HG02943 (cell line): ENCODE measurements around the gene ZNF324B.
"Not testable (repeated sequence)": the region's sequence is repeated elsewhere in the genome, so short reads cannot be mapped to it uniquely, and the experiment has no call there.

Source experiments
- ATAC-seq: cut with Tn5 transposase; IDR thresholded peaks from one replicate; pipeline ENCODE4 v1.9.1; 2021; ENCODE audit warnings: mild to moderate bottlenecking, low read depth, moderate library complexity; ENCODE audit not compliant: unreplicated experiment

The ZNF324B gene

DNA sequence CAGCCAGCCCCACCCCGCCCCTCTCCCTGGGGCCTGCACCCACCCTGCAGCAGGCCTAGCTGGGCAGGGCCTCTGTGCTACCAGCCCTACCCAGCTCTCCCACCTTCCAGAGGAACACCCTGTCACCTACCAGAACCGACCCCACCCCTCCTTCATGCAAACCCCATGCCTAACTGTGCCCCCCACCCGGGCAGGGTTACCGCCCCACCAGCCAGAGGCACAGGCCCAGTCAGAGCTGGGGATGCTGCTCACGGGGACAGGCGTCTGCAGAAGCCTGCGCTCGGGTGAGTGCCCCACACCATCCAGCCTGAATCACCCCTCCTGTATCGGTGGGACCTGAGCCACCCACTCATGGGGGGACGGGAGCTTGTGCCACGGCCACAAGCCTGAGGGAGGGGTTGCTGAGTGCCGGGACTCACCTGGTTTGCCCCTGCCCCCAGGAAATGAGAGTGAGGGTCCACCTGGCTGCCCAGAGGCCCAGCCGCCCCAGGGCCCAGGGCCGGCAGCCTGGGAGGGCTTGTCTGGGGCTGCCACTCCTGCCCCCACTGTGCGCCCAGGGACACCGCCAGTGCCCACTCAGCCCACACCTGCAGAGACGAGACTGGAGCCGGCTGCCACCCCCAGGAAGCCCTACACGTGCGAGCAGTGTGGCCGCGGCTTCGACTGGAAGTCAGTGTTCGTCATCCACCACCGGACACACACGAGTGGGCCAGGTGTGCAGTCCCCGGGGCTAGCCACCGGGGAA, 28.5 kb downstream of the ZNF324B start:
- no peak for ATAC-seq

DNA sequence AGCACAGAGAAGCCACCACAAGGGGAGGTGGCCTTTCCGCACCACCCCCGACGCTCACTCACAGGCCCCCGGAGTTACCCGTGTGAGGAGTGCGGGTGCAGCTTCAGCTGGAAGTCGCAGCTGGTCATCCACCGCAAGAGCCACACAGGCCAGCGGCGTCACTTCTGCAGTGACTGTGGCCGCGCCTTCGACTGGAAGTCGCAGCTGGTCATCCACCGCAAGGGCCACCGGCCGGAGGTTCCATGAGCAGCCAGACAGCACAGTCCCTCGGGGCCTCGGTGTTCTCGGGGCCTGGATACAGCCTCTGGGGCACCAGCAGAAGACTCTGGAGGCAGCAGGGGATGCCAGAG, 29.0 kb downstream of the ZNF324B start:
- ATAC-seq, result no peak

DNA sequence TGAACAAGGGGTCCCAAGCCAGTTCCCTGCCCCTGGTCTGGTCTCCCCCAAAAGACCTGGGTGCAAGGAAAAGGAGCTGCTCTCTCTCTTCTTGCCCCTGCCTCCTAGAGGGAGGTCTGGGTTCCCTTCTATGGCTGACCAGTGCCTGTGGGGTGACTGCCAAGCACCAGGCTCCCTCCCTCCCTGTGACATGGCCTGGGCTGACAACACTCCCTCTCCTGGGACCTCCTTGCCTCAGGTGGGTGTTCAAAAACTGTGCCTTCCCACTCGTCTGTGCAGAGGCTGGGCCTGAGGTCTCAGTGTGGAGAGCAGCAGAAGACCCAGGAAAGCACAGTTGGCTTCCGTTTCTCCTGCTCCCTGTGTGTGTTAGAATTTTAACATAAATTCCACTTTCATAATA, 29.4 kb downstream of the ZNF324B start:
- ATAC-seq, result no peak

GRCh38 chr19:58482372-58482771, 30.9 kb downstream of the ZNF324B start:
- ATAC-seq, result no peak

DNA sequence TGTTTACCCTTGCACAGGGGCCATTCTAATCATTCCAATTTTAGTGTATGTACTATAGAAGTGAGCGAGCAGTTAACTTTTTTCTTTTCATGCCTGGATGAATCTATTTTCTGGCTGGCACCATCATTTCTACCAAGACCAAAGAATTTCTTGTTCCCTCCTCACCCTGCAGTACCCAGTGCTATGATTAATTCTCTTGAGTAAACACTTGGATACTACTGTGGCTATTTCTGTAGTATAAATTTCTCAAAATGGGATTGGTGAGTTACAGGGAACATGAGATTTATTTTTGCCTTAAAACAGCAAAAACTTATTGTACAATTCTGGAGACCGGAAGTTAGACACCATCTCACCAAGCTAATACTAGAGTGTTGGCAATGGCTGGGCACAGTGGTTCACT, 32.4 kb downstream of the ZNF324B start:
- no peak for ATAC-seq

DNA sequence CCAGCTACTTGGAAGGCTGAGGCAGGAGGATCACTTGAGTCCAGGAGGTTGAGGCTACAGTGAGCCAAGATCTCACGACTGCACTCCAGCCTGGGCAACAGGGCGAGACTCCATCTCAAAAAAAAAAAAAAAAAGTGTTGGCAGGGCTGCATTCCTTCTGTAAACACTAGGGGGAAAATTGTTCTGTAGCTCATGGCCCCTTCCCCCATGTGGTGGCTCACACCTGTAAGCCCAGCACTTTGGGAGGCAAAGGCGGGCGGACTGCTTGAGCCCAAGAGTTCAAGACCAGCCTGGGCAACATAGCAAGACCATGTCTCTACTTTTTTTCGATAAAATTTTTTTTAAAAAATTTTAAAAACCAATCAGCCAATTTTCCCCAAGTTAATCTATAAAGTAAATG, 32.9 kb downstream of the ZNF324B start:
- ATAC-seq, result not testable (repeated sequence)

- no peak for ATAC-seq
These were observed 40.0 kb downstream of the ZNF324B start for GRCh38 chr19:58491393-58491792.

DNA sequence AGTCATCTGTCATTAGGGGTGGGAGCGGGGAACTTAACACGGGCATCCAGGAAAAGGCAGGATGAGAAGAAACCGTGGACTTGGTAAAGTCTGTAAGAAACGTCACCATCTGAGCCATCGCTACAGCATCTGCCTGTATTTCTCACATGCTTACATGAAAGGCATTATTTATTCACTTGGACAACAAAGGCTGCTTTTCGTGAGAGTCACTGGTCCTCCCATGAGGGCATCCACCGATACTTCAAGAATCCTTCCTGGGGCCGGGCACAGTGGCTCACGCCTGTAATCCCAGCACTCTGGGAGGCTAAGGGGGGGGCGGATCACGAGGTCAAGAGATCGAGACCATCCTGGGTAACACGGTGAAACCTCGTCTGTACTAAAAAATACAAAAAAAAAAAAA, 40.8 kb downstream of the ZNF324B start:
- no peak for ATAC-seq

GRCh38 chr19:58497634-58498170, 46.3 kb downstream of the ZNF324B start:
- ATAC-seq, result no peak

DNA sequence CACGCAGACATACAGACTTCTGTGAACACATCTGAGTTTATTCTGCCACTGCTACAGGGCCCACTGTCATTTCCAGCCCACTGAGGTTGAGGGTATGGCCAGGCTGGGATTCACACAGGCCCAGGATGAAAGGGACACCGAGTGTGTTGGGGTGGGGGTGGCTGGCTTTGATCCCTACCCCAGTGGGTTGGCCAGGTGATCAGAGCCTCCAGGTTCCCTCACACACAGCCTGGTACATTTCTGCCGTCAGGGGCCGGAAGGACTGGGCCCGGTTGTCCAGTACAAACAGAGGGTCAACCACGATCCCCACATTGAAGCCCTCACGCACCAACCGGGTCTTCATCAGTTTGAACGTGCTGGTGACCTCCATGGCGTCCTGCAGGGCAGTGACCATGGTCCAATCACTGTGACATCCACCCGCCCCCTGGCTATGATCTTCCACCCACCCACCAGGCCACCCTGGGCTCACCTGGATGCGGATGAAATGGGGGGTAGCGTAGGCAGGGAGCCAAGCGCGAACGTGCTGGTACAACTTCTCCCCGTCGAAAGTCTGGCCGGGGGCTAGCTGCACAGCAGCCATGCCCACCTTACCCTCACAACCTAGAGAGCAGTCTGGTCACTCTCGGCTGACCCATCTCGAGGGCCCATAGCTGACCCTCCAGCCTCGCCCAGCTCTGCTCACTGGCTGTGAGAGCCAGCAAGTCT, 47.0 kb downstream of the ZNF324B start:
- ATAC-seq, result no peak

GRCh38 chr19:58499021-58499927, 47.9 kb downstream of the ZNF324B start:
- ATAC-seq, result peak; percentile 77

GRCh38 chr19:58500242-58500641, 48.8 kb downstream of the ZNF324B start:
- no peak for ATAC-seq
